ENCODE data around the gene CSMD2. TPM values are rescaled to one million over a fixed set of nuclear protein-coding genes. Genes with fewer than 3 reads are reported as not detected.

CSMD2 gene
- polyA plus RNA-seq, 1 experiment, result 2.3 TPM

GRCh38 chr1:33927721-33928120, 237.3 kb downstream of the CSMD2 start:
- H3K9me3 ChIP-seq (ENCODE audit: control insufficient read depth, insufficient read depth, low read length), result peaks cover 2% of the 10 kb centered on the region
- DNase-seq (ENCODE audit: low read depth, low spot score), result peak; percentile 10
- no peak for TF ChIP-seq CTCF (IDR thresholded peaks at IDR 0.05; ENCODE audit: low read depth, low read length)
- no peak overlapping the region for H3K27ac ChIP-seq (ENCODE audit: low read depth, low read length)
- ChIA-PET POLR2A (no interaction called here), CTCF (no interaction called here)
- H3K4me3 ChIP-seq (ENCODE audit: low read depth, low read length), result no peak overlapping the region
- no peaks in the 10 kb centered on the region for H3K27me3 ChIP-seq (ENCODE audit: control insufficient read depth, insufficient read depth, low read length)

- no peak for DNase-seq (ENCODE audit: low read depth, low spot score)
- H3K9me3 ChIP-seq (ENCODE audit: control insufficient read depth, insufficient read depth, low read length), result peaks cover 2% of the 10 kb centered on the region
- CTCF ChIA-PET, result no interaction called here
- no peak for TF ChIP-seq CTCF (IDR thresholded peaks at IDR 0.05; ENCODE audit: low read depth, low read length)
- no peaks in the 10 kb centered on the region for H3K27me3 ChIP-seq (ENCODE audit: control insufficient read depth, insufficient read depth, low read length)
- H3K27ac ChIP-seq (ENCODE audit: low read depth, low read length), result no peak overlapping the region
- POLR2A ChIA-PET, result no interaction called here
- H3K4me3 ChIP-seq (ENCODE audit: low read depth, low read length), result no peak overlapping the region
Observed at GRCh38 chr1:33925586-33925985, 239.4 kb downstream of the CSMD2 start.

- Histone ChIP-seq H3K4me3 (ENCODE audit: low read depth, low read length) (no peak overlapping the region), H3K9me3 (ENCODE audit: control insufficient read depth, insufficient read depth, low read length) (peaks cover 3% of the 10 kb centered on the region), H3K27me3 (ENCODE audit: control insufficient read depth, insufficient read depth, low read length) (no peaks in the 10 kb centered on the region), H3K27ac (ENCODE audit: low read depth, low read length) (no peak overlapping the region)
- TF ChIP-seq CTCF (IDR thresholded peaks at IDR 0.05; ENCODE audit: low read depth, low read length), result no peak
- no peak for DNase-seq (ENCODE audit: low read depth, low spot score)
- CTCF ChIA-PET, result no interaction called here
- POLR2A ChIA-PET, result no interaction called here
Observed at GRCh38 chr1:33921281-33921680, 243.7 kb downstream of the CSMD2 start.

GRCh38 chr1:33918368-33918767, 246.7 kb downstream of the CSMD2 start:
- ChIA-PET POLR2A (no interaction called here), CTCF (no interaction called here)
- H3K27ac ChIP-seq (ENCODE audit: low read depth, low read length), result no peak overlapping the region
- peaks cover 3% of the 10 kb centered on the region for H3K9me3 ChIP-seq (ENCODE audit: control insufficient read depth, insufficient read depth, low read length)
- H3K4me3 ChIP-seq (ENCODE audit: low read depth, low read length), result no peak overlapping the region
- H3K27me3 ChIP-seq (ENCODE audit: control insufficient read depth, insufficient read depth, low read length), result no peaks in the 10 kb centered on the region
- no peak for TF ChIP-seq CTCF (IDR thresholded peaks at IDR 0.05; ENCODE audit: low read depth, low read length)
- peak; percentile 23 for DNase-seq (ENCODE audit: low read depth, low spot score)

GRCh38 chr1:33916786-33917185, 248.2 kb downstream of the CSMD2 start:
- Histone ChIP-seq H3K9me3 (ENCODE audit: control insufficient read depth, insufficient read depth, low read length) (peaks cover 3% of the 10 kb centered on the region; the same call in 1 of the 2 replicates), H3K27me3 (ENCODE audit: control insufficient read depth, insufficient read depth, low read length) (no peaks in the 10 kb centered on the region), H3K4me3 (ENCODE audit: low read depth, low read length) (no peak overlapping the region), H3K27ac (ENCODE audit: low read depth, low read length) (no peak overlapping the region)
- POLR2A ChIA-PET, result no interaction called here
- no peak for DNase-seq (ENCODE audit: low read depth, low spot score)
- no peak for TF ChIP-seq CTCF (IDR thresholded peaks at IDR 0.05; ENCODE audit: low read depth, low read length)
- CTCF ChIA-PET, result no interaction called here
